NOMO-1 treated with dmso at 0.1 percent for 144 hours (cell line): ENCODE data around the gene CDK14.

Experiments
- DNase-seq: peaks from one replicate; lab custom pipeline; 2025; ENCODE audit not compliant: unreplicated experiment; lab: John Stamatoyannopoulos, UW

CDK14 gene

DNA sequence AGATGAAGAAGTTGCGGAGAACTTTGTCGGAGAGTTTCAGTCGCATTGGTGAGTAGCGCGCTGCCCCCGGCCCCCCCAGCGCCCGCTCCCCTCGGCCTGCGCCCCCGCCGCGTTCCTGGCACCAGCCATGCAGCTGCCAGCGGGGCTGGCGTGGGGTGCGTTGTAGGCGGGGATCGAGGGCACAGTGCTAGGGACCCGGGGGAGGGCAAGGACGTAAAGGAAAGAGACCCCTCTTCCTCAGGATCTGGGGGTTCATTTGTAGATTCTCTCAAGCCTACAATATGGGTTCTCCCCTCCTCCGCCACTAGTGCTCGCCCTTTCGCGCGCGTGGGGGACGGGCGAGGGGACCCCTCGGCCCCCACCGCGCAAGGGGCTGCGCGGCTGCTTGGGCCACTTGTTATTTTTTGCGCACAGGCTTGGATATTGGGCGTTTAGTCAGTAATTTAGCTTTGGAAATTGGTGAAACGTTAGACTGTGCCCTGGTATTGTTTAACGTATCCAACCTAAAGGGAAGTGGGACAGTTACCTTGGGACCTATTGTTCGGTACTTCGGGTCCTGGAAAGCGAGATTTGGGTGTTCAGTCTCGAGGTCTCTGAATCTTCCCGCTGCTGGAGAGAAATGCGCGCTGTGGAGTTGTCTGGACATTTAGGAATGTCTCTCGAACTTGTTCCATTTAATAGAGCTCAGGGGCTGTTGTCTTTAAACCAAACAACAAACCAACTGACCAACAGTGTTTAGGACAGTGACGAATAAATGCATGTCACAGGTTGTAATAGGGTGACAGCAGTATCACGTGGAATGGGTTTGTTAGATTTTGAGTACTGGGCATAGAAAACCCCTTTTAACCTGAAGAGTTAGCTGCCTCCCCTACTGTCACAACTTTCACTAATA lies 796 bp downstream of the CDK14 start:
- DNase-seq = no peak

DNA sequence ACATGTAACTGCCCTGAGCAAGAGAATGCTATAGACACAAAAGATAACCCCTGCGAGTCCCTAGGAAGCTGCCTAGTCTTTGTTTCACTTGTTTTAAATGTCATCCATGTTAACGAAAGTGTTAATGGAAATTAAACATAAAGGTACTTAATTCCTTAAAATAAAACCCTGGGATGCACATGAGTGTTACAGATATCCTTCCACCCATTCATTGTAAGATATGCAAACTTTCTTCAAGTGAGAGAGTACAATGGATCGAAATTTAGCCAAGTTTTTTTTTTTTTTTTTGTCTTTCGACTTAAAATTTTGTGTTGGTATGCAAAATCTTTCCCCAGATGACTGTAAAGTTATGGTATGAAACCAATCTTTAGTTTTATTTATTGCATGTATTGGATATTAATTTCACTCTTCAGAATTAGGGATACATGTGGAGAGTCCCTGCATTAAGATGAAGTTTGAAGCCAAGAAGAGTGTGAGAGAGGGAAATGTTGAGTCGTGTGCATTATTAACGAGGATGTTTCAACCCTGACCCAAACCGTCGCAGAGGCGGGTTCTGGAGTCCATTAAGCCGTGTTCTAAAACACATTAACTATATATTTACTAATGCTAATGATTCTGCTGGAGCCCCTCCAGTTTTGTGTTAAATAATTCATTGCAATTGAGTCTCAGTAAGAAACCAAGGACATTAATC lies 1.6 kb downstream of the CDK14 start:
- no peak for DNase-seq

DNA sequence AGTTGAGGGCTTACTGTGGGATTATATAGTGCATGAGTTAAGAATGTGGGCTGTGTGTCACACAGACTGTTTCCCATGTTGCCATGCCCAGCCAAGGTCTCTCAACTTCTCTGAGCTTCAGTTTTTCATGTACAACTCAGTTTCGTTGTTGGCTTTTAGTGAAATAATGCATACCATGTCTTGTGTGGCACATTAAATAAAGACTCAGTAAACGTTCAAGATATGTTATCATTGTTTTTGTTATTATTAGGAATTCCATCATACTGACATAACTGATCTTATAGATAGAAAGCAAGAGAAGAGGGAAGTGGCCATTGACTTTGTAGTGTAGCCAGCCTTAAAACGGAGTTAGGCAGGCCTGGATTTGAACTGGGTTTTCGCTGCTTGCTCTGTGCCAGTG lies 2.9 kb downstream of the CDK14 start:
- DNase-seq = no peak

DNA sequence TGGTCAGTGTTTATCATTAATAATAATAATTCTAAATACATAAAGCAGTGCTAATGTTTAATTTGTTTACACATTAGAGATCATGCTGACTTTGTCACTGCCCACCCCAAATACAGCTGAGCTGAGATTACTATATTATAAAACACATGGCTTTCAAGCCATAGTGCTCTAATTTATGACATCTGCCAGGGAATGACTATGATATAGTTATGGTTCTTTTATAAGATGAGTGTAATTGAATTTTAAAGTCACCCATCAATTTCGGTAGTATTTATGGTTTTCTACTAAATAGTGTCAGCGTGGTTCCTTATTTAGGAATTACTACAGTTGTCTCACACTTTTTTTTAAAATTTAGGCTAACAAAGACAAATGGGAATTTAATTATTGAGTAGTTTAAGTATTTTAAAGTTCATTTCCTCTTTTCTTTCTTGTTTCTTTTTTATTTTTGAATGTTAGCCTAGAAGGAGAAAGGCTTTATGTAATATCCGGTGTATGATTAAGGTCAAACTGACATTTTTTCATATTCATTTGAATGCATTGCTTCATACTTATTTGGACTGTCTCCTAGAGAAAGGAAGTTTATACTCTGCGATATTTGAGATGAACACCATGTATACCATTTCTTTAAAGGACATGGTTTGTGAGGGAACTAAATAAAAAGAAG lies 3.9 kb downstream of the CDK14 start:
- peak; percentile 93 for DNase-seq

DNA sequence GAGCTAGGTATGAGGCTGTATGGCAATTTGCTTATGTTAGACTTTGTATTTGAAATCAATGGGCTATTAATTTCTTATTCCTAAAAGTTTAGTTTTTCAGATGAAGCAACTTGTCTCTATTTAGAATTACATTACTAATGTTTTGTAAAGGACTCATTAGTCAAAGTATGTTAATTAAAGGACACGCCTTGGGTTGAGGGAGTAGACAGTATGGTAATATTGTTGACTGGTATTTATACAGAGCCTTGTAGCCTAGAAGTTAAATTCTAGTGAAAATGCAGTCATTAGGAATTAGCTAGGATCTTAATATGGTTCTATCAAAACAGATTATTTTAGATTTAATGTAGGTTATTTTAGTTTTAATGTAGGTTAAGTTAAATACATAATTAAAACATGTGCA lies 6.2 kb downstream of the CDK14 start:
- DNase-seq = no peak

DNA sequence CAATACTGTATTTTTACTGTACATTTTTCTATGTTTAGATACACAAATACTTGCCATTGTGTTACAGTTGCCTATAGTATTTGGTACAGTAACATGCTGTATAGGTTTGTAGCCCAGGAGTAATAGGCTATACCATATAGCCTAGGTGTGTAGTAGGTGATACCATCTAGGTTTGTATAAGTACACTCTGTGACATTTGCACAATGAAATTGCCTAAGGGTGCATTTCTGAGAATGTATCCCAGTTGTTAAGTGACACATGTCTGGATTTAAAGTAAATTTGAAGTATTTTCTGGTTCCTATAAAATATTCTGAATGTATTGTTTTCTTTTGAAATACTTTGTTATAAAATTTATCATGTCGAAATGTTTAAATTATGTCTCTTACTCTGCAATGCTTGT lies 7.2 kb downstream of the CDK14 start:
- DNase-seq = no peak

DNA sequence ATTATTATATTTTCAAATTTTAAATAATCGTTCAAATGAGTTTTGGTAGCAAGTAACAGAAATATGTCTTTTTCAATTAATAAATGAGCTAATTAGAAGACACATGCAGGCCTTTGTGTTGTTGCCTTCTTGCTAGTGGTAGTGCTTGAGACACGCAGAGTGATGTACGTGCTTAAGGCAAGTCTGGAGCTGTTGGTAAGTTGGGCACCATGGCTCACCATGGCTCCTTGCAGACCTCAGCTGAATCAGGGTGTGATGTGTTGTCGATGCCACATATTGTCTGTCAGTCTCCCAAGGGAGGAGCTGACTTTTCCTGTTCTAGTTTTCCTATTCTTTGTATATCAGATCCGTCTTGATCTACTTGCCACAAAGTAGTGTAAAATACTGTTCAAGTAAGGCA lies 8.3 kb downstream of the CDK14 start:
- DNase-seq = no peak

DNA sequence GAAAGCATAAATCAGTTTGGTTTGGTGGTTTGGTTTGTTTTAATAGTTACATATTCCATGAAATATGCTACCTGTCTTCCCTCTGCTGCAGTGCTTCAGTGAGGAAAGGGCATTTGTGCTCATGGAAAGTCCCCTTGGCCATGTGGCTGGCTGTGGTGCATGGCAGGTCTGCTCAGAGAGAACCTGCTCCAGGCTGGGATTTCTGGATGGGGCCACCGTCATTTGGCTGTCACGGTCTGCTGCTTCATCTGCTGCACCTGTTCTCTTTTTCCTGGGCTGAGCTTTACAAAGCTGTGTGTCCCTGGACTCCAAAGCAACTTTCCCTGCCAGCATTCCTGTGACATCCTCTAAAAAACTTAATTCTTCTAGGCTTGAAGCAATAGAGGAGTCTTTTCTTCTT lies 8.9 kb downstream of the CDK14 start:
- DNase-seq = no peak

DNA sequence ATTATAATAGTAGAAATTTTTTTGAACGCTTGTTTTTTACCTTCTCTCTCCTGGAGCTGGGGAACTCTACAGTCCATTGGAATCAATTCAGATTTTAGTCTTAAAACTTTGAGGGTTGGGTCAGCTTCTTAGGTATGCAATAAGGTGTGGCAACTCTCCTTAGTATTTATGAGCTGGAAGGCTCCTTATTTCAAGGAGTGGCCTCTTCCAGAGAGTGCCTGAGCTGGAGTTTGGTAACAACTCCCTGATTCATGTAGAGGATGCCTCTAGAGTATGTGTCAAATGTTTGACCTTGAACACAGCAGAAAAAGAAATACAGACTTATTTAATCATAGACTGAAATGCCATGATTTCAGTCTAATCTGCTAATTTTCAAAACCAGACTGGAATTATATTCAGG lies 11.1 kb downstream of the CDK14 start:
- no peak for DNase-seq

DNA sequence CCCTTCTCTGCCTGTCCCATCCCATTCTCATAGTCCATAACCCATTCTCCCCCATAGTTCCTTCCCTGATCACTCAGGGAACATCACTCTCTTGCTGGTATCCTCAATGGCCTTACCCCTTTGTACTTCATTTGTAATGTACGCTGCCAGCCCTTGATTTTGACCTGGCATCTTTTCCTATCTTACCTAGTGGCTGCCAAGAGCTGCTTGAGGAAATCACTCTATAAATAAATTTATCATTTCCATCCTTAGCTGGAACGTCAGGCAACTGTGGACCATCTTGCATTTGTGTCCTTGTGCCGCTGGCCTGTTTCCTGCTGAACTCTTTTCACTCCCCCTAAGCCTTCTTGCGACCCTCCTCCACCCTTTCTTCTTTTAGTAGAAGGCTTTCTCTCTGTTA lies 14.0 kb downstream of the CDK14 start:
- no peak for DNase-seq

DNA sequence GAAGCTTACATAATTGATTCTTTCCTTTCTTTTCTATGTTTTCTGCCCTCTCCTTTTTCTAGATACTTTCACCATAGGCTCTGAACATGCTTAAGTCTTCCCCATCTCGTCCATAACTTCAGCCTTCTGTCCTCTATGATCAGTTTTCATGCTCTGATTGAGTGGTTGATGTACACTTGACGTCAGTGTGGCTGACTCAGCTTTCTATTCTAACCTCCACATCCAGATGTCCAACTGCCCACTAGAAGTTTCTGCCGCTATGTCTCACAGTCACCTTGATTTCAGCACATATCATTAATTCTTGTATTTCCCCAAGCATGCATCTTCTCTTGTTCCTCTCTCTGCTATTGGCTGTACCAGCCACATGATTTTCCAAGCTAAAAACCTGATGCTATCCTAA lies 15.0 kb downstream of the CDK14 start:
- no peak for DNase-seq

DNA sequence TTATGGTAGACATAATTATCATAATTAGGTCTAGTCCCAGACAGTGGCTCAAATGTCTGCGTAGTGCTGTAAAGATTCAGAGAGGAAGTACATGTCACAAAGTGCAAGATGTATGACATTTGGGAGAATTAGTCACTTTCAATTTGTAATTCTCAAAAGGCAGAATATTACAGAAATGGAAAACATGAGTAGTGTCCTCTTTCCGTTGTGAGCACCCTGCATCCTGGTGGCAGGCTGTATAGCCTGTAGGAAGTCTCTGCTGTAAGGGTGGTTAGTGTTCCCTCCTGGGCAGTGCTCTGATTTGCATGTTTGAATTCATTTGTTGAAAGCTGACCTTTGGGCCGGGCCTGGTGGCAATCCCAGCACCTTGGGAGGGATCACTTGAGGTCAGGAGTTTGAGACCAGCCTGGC lies 17.0 kb downstream of the CDK14 start:
- peak; percentile 90 for DNase-seq

DNA sequence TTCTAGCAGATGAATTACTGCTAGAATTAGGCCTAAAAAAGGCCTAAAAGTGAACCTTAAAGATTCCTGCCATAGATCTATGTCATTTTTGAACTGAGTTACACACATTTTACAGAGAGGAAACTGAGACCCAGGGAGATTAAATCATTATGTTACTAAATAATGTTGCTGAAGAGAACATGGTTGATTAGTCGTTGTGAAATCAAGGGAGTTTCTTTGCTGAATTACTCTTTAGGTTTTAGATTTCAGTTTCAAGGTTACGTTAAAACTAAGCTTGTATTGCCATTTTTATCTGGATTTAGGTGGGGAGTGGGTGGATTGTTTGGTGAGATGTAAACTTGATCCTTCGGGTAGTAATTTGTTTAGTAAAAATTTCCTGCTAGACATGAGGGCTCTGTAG lies 21.3 kb downstream of the CDK14 start:
- DNase-seq = no peak

DNA sequence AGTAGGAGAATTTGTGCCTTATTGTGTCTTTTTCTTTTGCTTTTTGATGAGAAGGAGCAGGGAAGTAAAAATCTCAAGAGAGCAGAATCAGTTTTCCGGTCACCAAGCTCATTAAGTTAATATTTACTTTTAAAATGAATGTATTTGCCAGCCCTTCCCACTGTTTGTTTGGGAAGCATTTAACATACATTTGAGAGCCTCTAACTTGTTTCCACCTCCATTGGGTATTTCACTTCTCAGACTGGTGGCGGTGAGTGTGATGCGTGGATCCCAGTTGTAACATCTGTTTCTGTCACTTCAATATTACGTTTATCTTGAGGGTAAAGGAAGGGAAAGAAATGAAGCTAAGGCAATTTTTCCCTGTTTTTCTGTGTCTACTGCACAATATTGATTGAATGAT lies 22.8 kb downstream of the CDK14 start:
- no peak for DNase-seq

DNA sequence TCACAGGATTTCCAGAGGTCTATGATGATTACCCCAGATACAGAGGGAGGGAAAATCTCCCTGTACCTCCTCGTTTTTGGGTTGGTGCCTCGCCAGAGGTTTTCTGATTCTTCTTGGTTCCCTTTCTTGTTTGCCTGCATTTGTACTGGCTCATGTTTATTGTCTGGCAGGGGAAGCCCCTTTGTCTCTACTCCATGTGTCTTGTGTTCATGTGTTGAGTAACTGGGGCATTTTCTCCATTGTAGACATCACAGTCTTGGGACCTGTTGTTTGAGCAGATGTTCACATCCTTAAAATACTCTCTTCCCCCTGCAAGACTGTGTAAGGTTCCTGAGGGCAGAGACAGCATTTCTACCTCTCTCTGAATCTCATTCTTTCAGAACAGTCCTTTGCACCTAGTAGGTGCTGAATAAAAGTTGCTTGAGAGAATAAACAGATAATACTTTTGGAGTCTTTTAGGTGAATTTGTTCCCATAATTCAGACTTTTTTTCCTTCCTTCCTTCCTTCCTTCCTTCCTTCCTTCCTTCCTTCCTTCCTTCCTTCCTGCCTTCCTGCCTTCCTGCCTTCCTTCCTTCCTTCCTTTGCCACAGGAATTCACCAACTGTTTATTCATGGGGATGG lies 25.1 kb downstream of the CDK14 start:
- peak; percentile 39 for DNase-seq

DNA sequence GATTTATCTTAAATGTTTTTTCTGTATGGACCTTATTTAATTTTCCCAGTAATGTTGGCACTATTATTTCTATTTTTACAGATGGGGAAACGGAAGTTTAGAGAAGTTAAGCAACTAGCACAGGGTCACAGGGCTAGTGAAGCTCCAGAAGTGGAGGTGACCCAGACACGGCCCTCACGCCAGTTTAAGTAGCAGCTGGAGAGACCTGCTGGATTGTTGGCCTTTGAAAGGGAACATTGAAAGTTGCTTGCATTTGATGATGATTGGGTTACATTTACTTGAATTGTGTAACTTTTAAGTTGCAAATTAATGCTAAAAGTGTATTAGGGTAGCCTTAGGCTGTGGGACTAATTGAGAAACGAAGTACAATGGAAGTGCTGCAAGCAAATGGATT lies 25.6 kb downstream of the CDK14 start:
- peak; percentile 80 for DNase-seq

DNA sequence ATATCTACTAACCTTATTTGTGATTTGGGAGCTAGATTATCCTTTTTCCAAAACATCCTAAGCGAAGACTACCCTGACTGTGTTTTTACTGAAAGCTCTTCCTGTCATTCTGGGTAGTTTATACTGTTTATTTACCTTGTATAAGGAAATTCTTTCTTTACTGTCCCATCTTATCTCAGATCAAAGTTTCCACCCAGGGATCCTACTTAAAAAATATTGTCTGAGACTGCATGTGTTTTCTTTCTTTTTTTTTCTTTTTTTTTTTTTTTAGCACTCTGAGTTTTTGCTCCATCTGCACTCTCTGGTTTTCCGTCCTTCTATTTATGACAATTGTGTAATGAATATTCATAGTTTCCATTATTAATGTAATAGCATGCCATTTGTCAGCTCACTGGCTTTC lies 26.5 kb downstream of the CDK14 start:
- DNase-seq = no peak

DNA sequence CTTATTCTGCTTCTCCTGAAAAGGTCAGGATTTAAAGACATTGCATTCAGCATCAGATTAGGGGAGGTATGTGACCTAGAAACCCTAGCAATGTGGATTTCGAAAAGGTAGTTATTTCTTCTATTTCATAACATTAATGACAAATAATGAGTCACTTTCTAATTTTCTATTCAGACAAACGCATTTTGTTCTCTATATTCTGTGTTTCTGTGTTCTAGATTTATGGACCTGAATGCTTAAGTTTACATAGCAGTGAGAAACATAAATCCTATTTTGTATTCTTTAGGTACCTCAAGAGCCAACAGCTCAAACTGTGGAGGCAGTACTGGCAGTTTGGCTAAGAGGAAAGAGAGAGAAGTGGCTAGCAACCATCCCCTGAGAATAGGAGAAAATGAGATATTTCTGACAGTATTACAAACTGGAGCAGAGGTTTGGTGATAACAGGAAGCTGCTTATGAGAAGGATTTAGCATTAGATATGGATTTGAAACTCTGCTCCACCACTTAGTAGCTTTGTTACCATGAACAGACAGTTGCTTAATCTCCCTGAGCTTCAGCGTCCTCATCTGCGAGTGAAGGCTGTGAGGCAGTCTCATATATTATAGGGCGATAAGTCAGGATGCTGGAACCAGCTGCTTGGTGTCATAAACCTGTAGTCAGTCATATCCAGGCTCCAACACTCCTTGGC lies 28.2 kb downstream of the CDK14 start:
- no peak for DNase-seq

DNA sequence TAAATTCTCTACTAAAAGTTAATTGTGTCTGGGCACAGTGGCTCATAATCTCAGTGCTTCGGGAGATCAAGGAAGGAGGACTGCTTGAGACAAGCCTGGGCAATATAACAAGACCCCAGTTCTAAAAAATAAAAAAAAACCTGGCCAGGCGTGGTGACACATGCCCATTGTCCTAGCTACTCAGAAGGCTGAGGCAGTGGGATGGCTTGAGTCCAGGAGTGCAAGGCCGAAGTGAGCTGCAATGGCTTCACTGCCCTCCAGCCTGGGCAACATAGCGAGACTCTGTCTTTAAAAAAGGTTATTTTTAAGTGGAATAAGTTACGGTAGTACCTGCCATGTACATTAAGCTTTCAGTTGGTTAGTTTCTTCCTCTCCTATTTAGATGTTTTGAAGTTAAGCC lies 28.9 kb downstream of the CDK14 start:
- DNase-seq = no peak

DNA sequence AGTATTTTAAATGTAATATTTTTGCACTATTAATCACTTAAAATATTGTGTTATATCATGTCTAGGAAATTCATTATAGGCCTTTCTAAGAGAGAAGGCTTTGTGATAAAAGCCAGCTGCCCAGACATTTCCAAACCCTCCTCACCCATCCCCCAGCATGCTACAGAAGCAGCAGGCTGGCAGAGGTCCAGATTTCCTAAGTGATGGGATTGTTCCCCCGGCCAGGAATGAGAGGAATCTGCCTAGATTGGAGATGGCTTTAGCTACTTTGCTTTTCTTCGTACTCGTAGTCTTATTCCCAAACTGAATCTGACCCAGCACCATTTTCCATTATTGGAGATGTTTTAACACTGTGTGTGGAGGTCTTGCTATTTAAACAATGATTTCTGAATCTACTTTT lies 29.4 kb downstream of the CDK14 start:
- no peak for DNase-seq

DNA sequence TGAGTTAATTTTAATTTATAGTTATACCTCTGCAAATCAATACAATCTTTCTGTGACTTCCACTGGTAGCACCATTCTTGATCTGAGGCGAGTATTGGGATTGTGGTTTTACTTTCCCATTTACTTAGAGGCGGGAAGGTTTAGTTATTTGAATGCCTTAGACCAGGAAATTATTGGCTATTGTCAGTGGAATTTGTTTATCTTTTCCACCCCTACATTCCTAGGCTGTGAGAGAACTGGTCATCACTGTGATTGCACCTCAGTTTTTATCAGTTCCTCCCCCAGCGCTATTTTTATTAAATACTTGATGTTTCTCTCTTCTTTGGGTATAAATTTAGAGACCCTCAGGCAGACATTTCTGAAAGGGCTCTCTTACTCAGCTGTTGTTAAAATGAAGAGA lies 29.9 kb downstream of the CDK14 start:
- DNase-seq = no peak
